Gastrocnemius medialis (tissue), 4 donors: ENCODE data around the gene KIF5B. TPM values are rescaled to one million over a fixed set of nuclear protein-coding genes. Genes with fewer than 3 reads are reported as not detected.
"Not testable (repeated sequence)": the region's sequence is repeated elsewhere in the genome, so short reads cannot be mapped to it uniquely, and the experiment has no call there.

Experiments used
- ATAC-seq, 2 donors: fragments of 150-250 bp; one replicate each; pipeline ENCODE4 v1.9.1; 2016
- DNase-seq, 2 donors: peaks; one replicate each; pipeline ENCODE4 v3.0.0-alpha.2; 2019
- H3K27ac ChIP-seq, 4 donors: fragments of 200-600 bp; sonication (generic); 1 replicate in 1 of 4; 2 replicates in 3 of 4; pipeline ENCODE4 v1.5.1; 2016 to 2018; ENCODE audit warnings: mild to moderate bottlenecking in 2 of 4, moderate library complexity in 1 of 4
- H3K27me3 ChIP-seq, 3 donors: fragments of 200-600 bp; sonication (generic) in 2 of 3; 1 replicate in 1 of 3; 2 replicates in 2 of 3; pipeline versions ENCODE4 v1.5.1 to v1.6.0; 2016 to 2019; ENCODE audit warnings: mild to moderate bottlenecking in 1 of 3, moderate library complexity in 1 of 3
- H3K36me3 ChIP-seq, 2 donors: fragments of 200-600 bp; sonication (generic) in 1 of 2; one replicate each; pipeline ENCODE4 v1.5.1; 2017 to 2018
- H3K4me1 ChIP-seq, 2 donors: fragments of 200-600 bp; sonication (generic) in 1 of 2; one replicate each; pipeline ENCODE4 v1.5.1; 2016 to 2017; ENCODE audit warnings: mild to moderate bottlenecking in 2 of 2
- H3K4me3 ChIP-seq, 4 donors: fragments of 200-600 bp; sonication (generic) in 3 of 4; 1 replicate in 1 of 4; 2 replicates in 3 of 4; pipeline ENCODE4 v1.5.1; 2016 to 2019; ENCODE audit warnings: mild to moderate bottlenecking in 2 of 4
- H3K9me3 ChIP-seq, 3 donors: fragments of 200-600 bp; sonication (generic) in 2 of 3; 1 replicate in 1 of 3; 2 replicates in 2 of 3; pipeline ENCODE4 v1.5.1; 2016 to 2019
- POLR2A ChIP-seq, 2 donors: fragments of 450-650 bp; IDR thresholded peaks; one replicate each; pipeline ENCODE4 v1.6.1; 2017; ENCODE audit warnings: antibody characterized with exemption in 2 of 2, mild to moderate bottlenecking in 2 of 2, moderate library complexity in 2 of 2
- in situ Hi-C, 4 donors: fragments of 200-750 bp; cut with MboI; loops; one replicate each; pipeline versions ENCODE4 v1.15.0 to v1.8.0; 2017; ENCODE audit warnings: low sequenced_read_pairs in 4 of 4
- intact Hi-C: fragments of 100-400 bp; cut with DNase I; formaldehyde crosslinking; loops from one replicate; pipeline ENCODE4 v1.15.1; 2023; ENCODE audit warnings: low total_unique reads
- total RNA-seq, 4 donors: library from RNA; depleted of rRNA; stranded (reverse); fragments of >200 nt; gene quantifications; one replicate each; pipeline versions ENCODE4 v1.1.0 to v1.2.3, GENCODE V29; 2016
- TF ChIP-seq, protein P1 (sequence below), 5 experiments: fragments of 450-650 bp in 3 of 5; fragments of 200-600 bp in 2 of 5; sonication (generic) in 2 of 5; IDR thresholded peaks in 4 of 5; conservative IDR thresholded peaks in 1 of 5; 1 replicate in 4 of 5; 2 replicates in 1 of 5; pipeline ENCODE4 v1.5.1; 2016 to 2019; ENCODE audit warnings: antibody characterized with exemption in 5 of 5, mild to moderate bottlenecking in 3 of 5, moderate library complexity in 3 of 5

Gene KIF5B
- total RNA-seq, 4 donors from 2014 or later = 123 to 151 (median 142) TPM

DNA sequence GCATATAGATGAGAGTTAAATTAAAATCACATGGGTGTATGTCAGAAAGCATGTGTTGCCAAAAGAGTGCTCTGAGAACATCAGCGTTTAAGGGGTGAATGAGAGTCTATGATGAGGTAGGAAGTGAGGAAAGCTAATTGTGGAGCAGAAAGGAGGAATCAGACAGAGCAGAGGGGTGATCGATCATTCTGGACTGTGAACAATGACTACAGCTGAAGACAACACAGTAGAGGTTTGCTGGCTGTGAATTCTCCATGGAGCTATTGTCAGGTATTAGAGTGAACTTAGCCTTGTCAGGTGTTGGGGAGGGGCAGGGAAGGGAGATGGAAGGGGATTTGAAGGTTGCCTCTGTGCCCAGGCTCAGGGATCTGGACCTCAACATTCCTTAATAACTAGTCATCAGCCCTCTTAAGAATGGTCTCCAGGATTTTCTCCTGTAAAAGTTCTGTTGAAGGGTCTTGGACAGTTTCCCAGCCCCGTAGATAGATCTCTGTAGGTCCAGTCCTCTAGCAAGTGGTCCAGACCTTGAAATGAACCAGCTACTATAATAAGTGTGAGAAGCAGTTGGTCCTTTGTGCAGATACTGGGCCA is 57.1 kb downstream of the KIF5B start:
- TF ChIP-seq, protein P1, sequence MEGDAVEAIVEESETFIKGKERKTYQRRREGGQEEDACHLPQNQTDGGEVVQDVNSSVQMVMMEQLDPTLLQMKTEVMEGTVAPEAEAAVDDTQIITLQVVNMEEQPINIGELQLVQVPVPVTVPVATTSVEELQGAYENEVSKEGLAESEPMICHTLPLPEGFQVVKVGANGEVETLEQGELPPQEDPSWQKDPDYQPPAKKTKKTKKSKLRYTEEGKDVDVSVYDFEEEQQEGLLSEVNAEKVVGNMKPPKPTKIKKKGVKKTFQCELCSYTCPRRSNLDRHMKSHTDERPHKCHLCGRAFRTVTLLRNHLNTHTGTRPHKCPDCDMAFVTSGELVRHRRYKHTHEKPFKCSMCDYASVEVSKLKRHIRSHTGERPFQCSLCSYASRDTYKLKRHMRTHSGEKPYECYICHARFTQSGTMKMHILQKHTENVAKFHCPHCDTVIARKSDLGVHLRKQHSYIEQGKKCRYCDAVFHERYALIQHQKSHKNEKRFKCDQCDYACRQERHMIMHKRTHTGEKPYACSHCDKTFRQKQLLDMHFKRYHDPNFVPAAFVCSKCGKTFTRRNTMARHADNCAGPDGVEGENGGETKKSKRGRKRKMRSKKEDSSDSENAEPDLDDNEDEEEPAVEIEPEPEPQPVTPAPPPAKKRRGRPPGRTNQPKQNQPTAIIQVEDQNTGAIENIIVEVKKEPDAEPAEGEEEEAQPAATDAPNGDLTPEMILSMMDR (IDR thresholded peaks at IDR 0.05 in 4 of 5, conservative IDR thresholded peaks at IDR 0.05 in 1 of 5) = no peak
- Histone ChIP-seq H3K27me3 (no peaks in the 10 kb centered on the region), H3K27ac (no peak overlapping the region), H3K4me3 (no peak overlapping the region), H3K36me3 (no peaks in the 10 kb centered on the region), H3K4me1 (peaks cover 7 to 10% of the 10 kb centered on the region in 2 donors), H3K9me3 (no peaks in the 10 kb centered on the region)
- DNase-seq (no peak), ATAC-seq (no peak)
- intact Hi-C loops (no loop called here), in situ Hi-C loops (no loop called here)

DNA sequence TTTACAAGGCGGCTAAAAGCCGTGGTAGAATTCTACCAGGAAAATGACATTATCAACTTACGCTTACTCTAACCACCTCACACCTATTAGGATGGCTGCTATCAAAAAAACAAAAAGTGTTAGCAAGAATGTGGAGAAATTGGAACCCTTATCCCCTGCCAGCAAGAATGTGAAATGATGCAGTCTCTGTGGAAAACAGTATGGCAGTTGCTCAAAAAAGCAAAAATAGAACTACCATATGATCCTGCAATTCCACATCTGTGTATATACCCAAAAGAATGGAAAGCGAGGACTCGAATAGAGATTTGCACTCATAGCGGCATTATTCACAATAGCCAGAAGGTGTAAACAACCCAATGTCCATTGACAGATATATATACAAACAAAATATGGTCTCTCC is 61.3 kb downstream of the KIF5B start:
- in situ Hi-C loops = no loop called here
- intact Hi-C loops = no loop called here
- H3K27ac ChIP-seq = no peak overlapping the region
- DNase-seq (no peak), ATAC-seq (no peak)
- H3K4me3 ChIP-seq = no peak overlapping the region
- no peaks in the 10 kb centered on the region for H3K9me3 ChIP-seq
- H3K4me1 ChIP-seq = no peaks in the 10 kb centered on the region
- H3K36me3 ChIP-seq = no peaks in the 10 kb centered on the region
- no peak for TF ChIP-seq POLR2A (IDR thresholded peaks at IDR 0.05)
- TF ChIP-seq, protein P1 (IDR thresholded peaks at IDR 0.05 in 4 of 5, conservative IDR thresholded peaks at IDR 0.05 in 1 of 5) = no peak
- H3K27me3 ChIP-seq = no peaks in the 10 kb centered on the region

DNA sequence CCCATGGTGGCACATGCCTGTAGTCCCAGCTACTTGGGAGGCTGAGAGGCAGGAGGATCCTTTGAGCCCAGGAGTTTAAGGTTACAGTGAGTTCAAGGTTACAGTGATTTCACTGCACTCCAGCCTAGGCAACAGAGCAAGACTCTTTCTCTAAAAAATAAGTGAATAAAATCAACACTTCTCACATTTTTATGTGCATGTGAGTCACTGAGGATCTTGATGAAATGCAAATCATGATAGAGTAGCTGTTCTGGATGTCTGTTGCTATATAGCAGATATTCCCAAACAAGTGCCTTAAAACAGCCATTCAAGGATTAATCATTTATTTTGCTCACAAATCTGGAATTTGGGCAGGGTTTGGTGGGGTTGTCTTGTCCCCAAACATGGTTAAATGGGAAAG is 65.3 kb downstream of the KIF5B start:
- no peak overlapping the region for H3K4me3 ChIP-seq
- H3K27me3 ChIP-seq = no peaks in the 10 kb centered on the region
- no peak for DNase-seq
- no peak overlapping the region for H3K27ac ChIP-seq
- TF ChIP-seq POLR2A (IDR thresholded peaks at IDR 0.05) = no peak
- TF ChIP-seq, protein P1 (IDR thresholded peaks at IDR 0.05 in 4 of 5, conservative IDR thresholded peaks at IDR 0.05 in 1 of 5) = no peak
- in situ Hi-C loops (no loop called here), intact Hi-C loops (no loop called here)
- no peaks in the 10 kb centered on the region for H3K4me1 ChIP-seq
- no peaks in the 10 kb centered on the region for H3K36me3 ChIP-seq
- H3K9me3 ChIP-seq = no peaks in the 10 kb centered on the region
- ATAC-seq = no peak

DNA sequence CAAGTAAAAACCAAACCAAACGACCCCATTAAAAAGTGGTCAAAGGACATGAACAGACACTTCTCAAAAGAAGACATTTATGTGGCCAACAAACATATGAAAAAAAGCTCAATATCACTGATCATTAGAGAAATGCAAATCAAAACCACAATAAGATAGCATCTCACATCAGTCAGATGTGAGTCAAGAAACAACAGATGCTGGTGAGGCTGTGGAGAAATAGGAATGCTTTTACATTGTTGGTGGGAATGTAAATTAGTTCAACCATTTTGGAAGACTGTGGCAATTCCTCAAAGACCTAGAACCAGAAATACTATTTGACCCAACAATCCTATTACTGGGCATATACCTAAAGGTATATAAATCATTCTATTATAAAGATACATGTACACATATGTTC is 68.4 kb downstream of the KIF5B start:
- intact Hi-C loops, in situ Hi-C loops, ATAC-seq, H3K27me3 ChIP-seq, H3K9me3 ChIP-seq, H3K4me3 ChIP-seq, H3K36me3 ChIP-seq, H3K4me1 ChIP-seq, H3K27ac ChIP-seq, DNase-seq: not testable (repeated sequence)

DNA sequence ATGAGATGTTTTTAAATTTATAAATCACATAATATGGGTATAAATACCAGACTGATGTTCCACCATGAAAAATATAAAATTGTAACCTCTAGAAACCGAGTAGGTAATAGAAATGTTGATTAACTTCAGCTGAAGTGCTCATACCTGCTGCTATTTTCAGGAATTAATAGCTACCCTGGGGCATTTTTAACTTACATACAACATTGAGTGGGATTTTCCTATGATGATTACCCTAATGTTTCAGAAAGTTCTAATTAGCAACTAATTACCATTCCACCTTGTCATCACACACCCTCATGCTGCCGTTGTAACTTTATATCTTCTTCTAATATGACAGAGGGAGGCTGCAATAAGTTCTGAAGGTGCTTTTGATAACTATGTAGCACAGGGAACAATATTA is 74.1 kb downstream of the KIF5B start:
- Histone ChIP-seq H3K27me3 (no peaks in the 10 kb centered on the region), H3K9me3 (no peaks in the 10 kb centered on the region), H3K4me1 (no peaks in the 10 kb centered on the region), H3K27ac (no peak overlapping the region), H3K4me3 (no peak overlapping the region), H3K36me3 (no peaks in the 10 kb centered on the region)
- intact Hi-C loops (no loop called here), in situ Hi-C loops (no loop called here)
- DNase-seq = no peak
- TF ChIP-seq, protein P1 (IDR thresholded peaks at IDR 0.05 in 4 of 5, conservative IDR thresholded peaks at IDR 0.05 in 1 of 5) = no peak
- TF ChIP-seq POLR2A (IDR thresholded peaks at IDR 0.05) = no peak
- ATAC-seq = no peak
